ENCODE measurements around the gene UBE2F. TPM values are rescaled to one million over a fixed set of nuclear protein-coding genes. Genes with fewer than 3 reads are reported as not detected.

UBE2F gene
- total RNA-seq, 2 experiments from 2014 or later: 96.5 to 99.5 TPM

- CTCF ChIA-PET: interaction anchor here (0.8 kb wide), 1 partner anchor 47 kb away, joined by 3 read pairs; no protein-coding TSS in a partner anchor
- intact Hi-C loops (cut with micrococcal nuclease): no loop called here
- H3K27me3 Mint-ChIP-seq: no peaks in the 10 kb centered on the region
Measured at GRCh38 chr2:238015705-238016104, 48.9 kb downstream of the UBE2F start.

GRCh38 chr2:238016526-238016925 lies 49.7 kb downstream of the UBE2F start:
- no peak for DNase-seq
- no peaks in the 10 kb centered on the region for H3K9me3 Mint-ChIP-seq
- POLR2A ChIA-PET: no interaction called here
- no peak overlapping the region for H3K27ac Mint-ChIP-seq
- CTCF ChIA-PET: no interaction called here
- no peaks in the 10 kb centered on the region for H3K27me3 Mint-ChIP-seq
- H3K4me1 Mint-ChIP-seq (ENCODE audit: low read depth): peaks cover 26% of the 10 kb centered on the region
- no peak for ATAC-seq
- TF ChIP-seq, protein P1, sequence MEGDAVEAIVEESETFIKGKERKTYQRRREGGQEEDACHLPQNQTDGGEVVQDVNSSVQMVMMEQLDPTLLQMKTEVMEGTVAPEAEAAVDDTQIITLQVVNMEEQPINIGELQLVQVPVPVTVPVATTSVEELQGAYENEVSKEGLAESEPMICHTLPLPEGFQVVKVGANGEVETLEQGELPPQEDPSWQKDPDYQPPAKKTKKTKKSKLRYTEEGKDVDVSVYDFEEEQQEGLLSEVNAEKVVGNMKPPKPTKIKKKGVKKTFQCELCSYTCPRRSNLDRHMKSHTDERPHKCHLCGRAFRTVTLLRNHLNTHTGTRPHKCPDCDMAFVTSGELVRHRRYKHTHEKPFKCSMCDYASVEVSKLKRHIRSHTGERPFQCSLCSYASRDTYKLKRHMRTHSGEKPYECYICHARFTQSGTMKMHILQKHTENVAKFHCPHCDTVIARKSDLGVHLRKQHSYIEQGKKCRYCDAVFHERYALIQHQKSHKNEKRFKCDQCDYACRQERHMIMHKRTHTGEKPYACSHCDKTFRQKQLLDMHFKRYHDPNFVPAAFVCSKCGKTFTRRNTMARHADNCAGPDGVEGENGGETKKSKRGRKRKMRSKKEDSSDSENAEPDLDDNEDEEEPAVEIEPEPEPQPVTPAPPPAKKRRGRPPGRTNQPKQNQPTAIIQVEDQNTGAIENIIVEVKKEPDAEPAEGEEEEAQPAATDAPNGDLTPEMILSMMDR (IDR thresholded peaks at IDR 0.05): no peak
- no peak overlapping the region for H3K4me3 Mint-ChIP-seq
- intact Hi-C loops (cut with micrococcal nuclease): no loop called here
- peaks cover 36% of the 10 kb centered on the region for H3K36me3 Mint-ChIP-seq (ENCODE audit: low read depth)

More at GRCh38 chr2:238015705-238016104, 48.9 kb downstream of the UBE2F start:
- POLR2A ChIA-PET: interaction anchor here (0.7 to 0.8 kb wide), 2 partner anchors 26 to 39 kb away, joined by 3 to 4 read pairs; no protein-coding TSS in a partner anchor
- Mint-ChIP-seq H3K27ac (peak overlapping the region; percentile 49), H3K4me3 (no peak overlapping the region), H3K36me3 (ENCODE audit: low read depth) (peaks cover 36% of the 10 kb centered on the region), H3K4me1 (ENCODE audit: low read depth) (peaks cover 32% of the 10 kb centered on the region), H3K9me3 (no peaks in the 10 kb centered on the region)
- DNase-seq (no peak), ATAC-seq (no peak)
- TF ChIP-seq, protein P1 (IDR thresholded peaks at IDR 0.05): no peak

- ATAC-seq: no peak
- CTCF ChIA-PET: no interaction called here
- POLR2A ChIA-PET: no interaction called here
- H3K9me3 Mint-ChIP-seq: no peaks in the 10 kb centered on the region
- H3K27me3 Mint-ChIP-seq: no peaks in the 10 kb centered on the region
- peaks cover 37% of the 10 kb centered on the region for H3K4me1 Mint-ChIP-seq (ENCODE audit: low read depth)
- intact Hi-C loops (cut with micrococcal nuclease): no loop called here
- no peak overlapping the region for H3K4me3 Mint-ChIP-seq
- no peak overlapping the region for H3K27ac Mint-ChIP-seq
- peaks cover 41% of the 10 kb centered on the region for H3K36me3 Mint-ChIP-seq (ENCODE audit: low read depth)
- DNase-seq: no peak
- TF ChIP-seq, protein P1 (IDR thresholded peaks at IDR 0.05): no peak
Measured at GRCh38 chr2:238019962-238020361, 53.1 kb downstream of the UBE2F start.

DNA sequence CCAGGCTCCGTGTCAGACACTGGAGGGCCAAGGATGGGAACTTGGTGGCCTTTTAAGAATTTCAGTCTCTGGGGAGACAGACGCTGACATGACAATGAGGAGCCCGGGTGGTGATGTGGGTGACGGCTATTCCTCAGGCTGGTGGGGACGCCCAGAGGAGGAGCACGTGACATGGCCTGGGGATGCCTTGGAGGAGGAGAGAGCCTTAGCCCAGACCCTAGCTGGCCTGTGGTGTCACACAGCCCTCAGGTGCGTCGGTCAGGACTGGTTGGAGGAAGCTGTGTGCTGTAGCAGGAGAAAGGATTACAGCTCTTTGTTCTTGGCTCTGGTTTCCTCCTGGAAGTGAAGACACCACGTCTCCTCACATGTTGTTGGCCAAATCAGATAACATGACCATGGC lies 54.0 kb downstream of the UBE2F start:
- Mint-ChIP-seq H3K36me3 (ENCODE audit: low read depth) (peaks cover 47% of the 10 kb centered on the region), H3K4me1 (ENCODE audit: low read depth) (peaks cover 44% of the 10 kb centered on the region), H3K27ac (no peak overlapping the region), H3K4me3 (no peak overlapping the region), H3K9me3 (no peaks in the 10 kb centered on the region), H3K27me3 (no peaks in the 10 kb centered on the region)
- TF ChIP-seq, protein P1 (IDR thresholded peaks at IDR 0.05): no peak
- intact Hi-C loops (cut with micrococcal nuclease): no loop called here
- ATAC-seq (no peak), DNase-seq (no peak)
- POLR2A ChIA-PET: no interaction called here
- CTCF ChIA-PET: no interaction called here

- DNase-seq (no peak), ATAC-seq (no peak)
- POLR2A ChIA-PET: no interaction called here
Measured at GRCh38 chr2:238021327-238021726, 54.5 kb downstream of the UBE2F start.

More at GRCh38 chr2:238021327-238021726, 54.5 kb downstream of the UBE2F start:
- Mint-ChIP-seq H3K27ac (no peak overlapping the region), H3K4me3 (no peak overlapping the region), H3K27me3 (no peaks in the 10 kb centered on the region), H3K4me1 (ENCODE audit: low read depth) (peaks cover 42% of the 10 kb centered on the region), H3K9me3 (no peaks in the 10 kb centered on the region), H3K36me3 (ENCODE audit: low read depth) (peaks cover 44% of the 10 kb centered on the region)
- intact Hi-C loops (cut with micrococcal nuclease): no loop called here
- CTCF ChIA-PET: no interaction called here
- TF ChIP-seq, protein P1 (IDR thresholded peaks at IDR 0.05): no peak
